GM10266 (cell line): ENCODE data around the gene LFNG.

ENCODE experiments used
- DNase-seq: peaks from one replicate; pipeline ENCODE4 v3.0.0; 2012; ENCODE audit errors: extremely low spot score
- CTCF ChIP-seq: IDR thresholded peaks from 2 replicates; pipeline ENCODE4 v1.5.1; 2012; ENCODE audit warnings: mild to moderate bottlenecking, low read depth; ENCODE audit not compliant: control insufficient read depth, insufficient read depth; ENCODE audit errors: missing control alignments

The LFNG gene

GRCh38 chr7:2571409-2571808 lies 51.8 kb downstream of the LFNG start:
- no peak for TF ChIP-seq CTCF
- no peak for DNase-seq

- no peak for DNase-seq
- TF ChIP-seq CTCF = no peak
Observed at GRCh38 chr7:2572101-2572842, 52.7 kb downstream of the LFNG start.

GRCh38 chr7:2573761-2574160 lies 54.2 kb downstream of the LFNG start:
- TF ChIP-seq CTCF = no peak

GRCh38 chr7:2575046-2575732 lies 55.6 kb downstream of the LFNG start:
- TF ChIP-seq CTCF = no peak

More at GRCh38 chr7:2573761-2574160, 54.2 kb downstream of the LFNG start:
- DNase-seq = no peak

GRCh38 chr7:2575733-2576340 lies 56.3 kb downstream of the LFNG start:
- no peak for TF ChIP-seq CTCF
- DNase-seq = no peak

More at GRCh38 chr7:2575046-2575732, 55.6 kb downstream of the LFNG start:
- DNase-seq = no peak

- DNase-seq = no peak
- no peak for TF ChIP-seq CTCF
Observed at GRCh38 chr7:2576742-2577491, 57.3 kb downstream of the LFNG start.
